ENCODE data around the gene ABI1. TPM values are rescaled to one million over a fixed set of nuclear protein-coding genes. Genes with fewer than 3 reads are reported as not detected.
A peak's percentile ranks its signal among the peaks of the same experiment; 100 is the strongest.

The ABI1 gene
- total and polyA plus RNA-seq, 9 of the 15 experiments (the other 6 are each of a cell fraction or from before 2014, with no cell fraction given), result 22.1 to 52.3 (median 39.0) TPM

GRCh38 chr10:26860443-26861204 lies at the start of gene ABI1 (continued):
- 0 out of 4 replicates have a peak, but pooled peaks of 1 of the 2 experiments have one; percentile 15 for TF ChIP-seq MLLT1 (IDR thresholded peaks at IDR 0.05)
- TF ChIP-seq ZNF408 (CRISPR knock-in tag; IDR thresholded peaks at IDR 0.05; ENCODE audit: low read depth), result no peak
- TF ChIP-seq KLF16 (IDR thresholded peaks at IDR 0.05), result no peak
- TF ChIP-seq HNRNPUL1 (IDR thresholded peaks at IDR 0.05; ENCODE audit: low read length), result no peak
- TF ChIP-seq ZNF431 (CRISPR knock-in tag; IDR thresholded peaks at IDR 0.05), result no peak
- TF ChIP-seq, protein P1, sequence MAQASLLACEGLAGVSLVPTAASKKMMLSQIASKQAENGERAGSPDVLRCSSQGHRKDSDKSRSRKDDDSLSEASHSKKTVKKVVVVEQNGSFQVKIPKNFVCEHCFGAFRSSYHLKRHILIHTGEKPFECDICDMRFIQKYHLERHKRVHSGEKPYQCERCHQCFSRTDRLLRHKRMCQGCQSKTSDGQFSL (CRISPR knock-in tag; IDR thresholded peaks at IDR 0.05), result 0 out of 2 replicates have a peak, but pooled peaks have one; percentile 6
- TF ChIP-seq, protein P1 (tag; IDR thresholded peaks at IDR 0.05), result no peak
- no peak for TF ChIP-seq POLR2AphosphoS2 (IDR thresholded peaks at IDR 0.05; ENCODE audit: low read length)
- peak; percentile 87 for TF ChIP-seq TAF7 (tag; IDR thresholded peaks at IDR 0.05)
- TF ChIP-seq ZNF764 (CRISPR knock-in tag; IDR thresholded peaks at IDR 0.05; ENCODE audit: low read depth), result no peak
- TF ChIP-seq CEBPB (tag; IDR thresholded peaks at IDR 0.05), result no peak
- TF ChIP-seq GATAD2B (IDR thresholded peaks at IDR 0.05; ENCODE audit: borderline replicate concordance), result 0 out of 2 replicates have a peak, but pooled peaks have one; percentile 9
